PFSK-1 (cell line): ENCODE data around the gene HIPK2.

ENCODE experiments used
- POLR2AphosphoS5 ChIP-seq: IDR thresholded peaks from 2 replicates; pipeline ENCODE4 v1.6.1; 2012; ENCODE audit warnings: low read depth, mild to moderate bottlenecking, control low read depth, low read length, moderate library complexity
- TAF1 ChIP-seq: IDR thresholded peaks from 2 replicates; pipeline ENCODE4 v1.6.1; 2012; ENCODE audit warnings: low read length, control low read depth, borderline replicate concordance; ENCODE audit not compliant: insufficient read depth

DNA sequence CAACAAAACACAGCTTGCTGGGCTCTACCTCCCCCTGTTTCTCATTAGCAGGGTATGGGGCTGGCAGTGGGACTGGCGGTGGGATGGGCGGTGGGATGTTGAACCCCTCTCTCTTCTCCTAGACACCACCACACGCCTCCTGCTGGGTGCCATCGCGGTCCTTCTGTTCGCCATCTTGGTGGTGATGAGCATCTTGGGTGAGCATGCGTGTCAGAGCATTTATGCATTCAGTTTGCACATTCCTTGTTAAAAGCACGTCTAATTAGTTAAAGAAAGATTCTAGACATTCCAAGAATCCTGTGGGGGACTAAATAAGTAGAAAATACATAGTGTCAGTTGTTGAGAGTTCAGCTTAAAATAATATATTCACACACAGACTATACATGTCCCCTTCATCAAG, 241.6 kb downstream of the HIPK2 start:
- TF ChIP-seq TAF1 (no peak), POLR2AphosphoS5 (no peak)
